NCI-H1930 (cell line): ENCODE results near the gene AK4.

Source experiments
- DNase-seq, 2 experiments: peaks; one replicate each; lab custom pipeline; 2025; lab: John Stamatoyannopoulos, UW

Gene AK4

GRCh38 chr1:65250826-65251225 is 102.8 kb downstream of the AK4 start:
- no peak for DNase-seq

- no peak for DNase-seq
These were observed 105.9 kb downstream of the AK4 start for GRCh38 chr1:65253800-65254319.

GRCh38 chr1:65254320-65255034 is 106.5 kb downstream of the AK4 start:
- peak; percentile 79 to 89 for DNase-seq

GRCh38 chr1:65255035-65255655 is 107.1 kb downstream of the AK4 start:
- DNase-seq, result no peak

GRCh38 chr1:65255656-65256050 is 107.7 kb downstream of the AK4 start:
- no peak for DNase-seq

- no peak for DNase-seq
These were observed 109.1 kb downstream of the AK4 start for GRCh38 chr1:65256860-65257708.

- no peak for DNase-seq
These were observed 110.1 kb downstream of the AK4 start for GRCh38 chr1:65258106-65258505.

- DNase-seq, result no peak
These were observed 111.8 kb downstream of the AK4 start for GRCh38 chr1:65259816-65260215.

- DNase-seq, result no peak
These were observed 113.0 kb downstream of the AK4 start for GRCh38 chr1:65260851-65261473.

GRCh38 chr1:65263286-65263685 is 115.3 kb downstream of the AK4 start:
- no peak for DNase-seq

- DNase-seq, result peak; percentile 11 to 41
These were observed 116.4 kb downstream of the AK4 start for GRCh38 chr1:65264197-65264929.

- no peak for DNase-seq
These were observed 117.3 kb downstream of the AK4 start for GRCh38 chr1:65265296-65265650.

GRCh38 chr1:65265651-65266351 is 117.8 kb downstream of the AK4 start:
- peak; percentile 64 to 70 for DNase-seq

- no peak for DNase-seq
These were observed 118.5 kb downstream of the AK4 start for GRCh38 chr1:65266476-65266875.

GRCh38 chr1:65267271-65267670 is 119.3 kb downstream of the AK4 start:
- no peak for DNase-seq

GRCh38 chr1:65267683-65268082 is 119.7 kb downstream of the AK4 start:
- peak in 1 of 2 experiments; percentile 11 for DNase-seq

GRCh38 chr1:65269612-65270011 is 121.6 kb downstream of the AK4 start:
- DNase-seq, result no peak

- no peak for DNase-seq
These were observed 128.4 kb downstream of the AK4 start for GRCh38 chr1:65276197-65276939.

- DNase-seq, result no peak
These were observed 129.8 kb downstream of the AK4 start for GRCh38 chr1:65277605-65278347.
